WERI-Rb-1 (cell line): ENCODE data around the gene MAP2K2.

ENCODE experiments used
- DNase-seq: peaks from one replicate; pipeline ENCODE4 v3.0.0-alpha.2; 2020
- H3K27ac ChIP-seq: fragments of 250-450 bp; sonication (Bioruptor Pico); 2 replicates; pipeline ENCODE4 v1.5.1; 2020; ENCODE audit warnings: mild to moderate bottlenecking, moderate library complexity
- H3K27me3 ChIP-seq: fragments of 250-450 bp; sonication (Bioruptor Pico); 2 replicates; pipeline ENCODE4 v1.5.1; 2021; ENCODE audit warnings: mild to moderate bottlenecking, low read depth, moderate library complexity; ENCODE audit not compliant: insufficient read depth, severe bottlenecking
- H3K36me3 ChIP-seq: fragments of 250-450 bp; sonication (Bioruptor Pico); 2 replicates; pipeline ENCODE4 v1.5.1; 2020; ENCODE audit warnings: mild to moderate bottlenecking, moderate library complexity
- H3K4me3 ChIP-seq: 2 replicates; pipeline ENCODE4 v1.5.1; 2011; ENCODE audit warnings: low read depth, mild to moderate bottlenecking, control low read depth, low read length
- H3K9me3 ChIP-seq: fragments of 250-450 bp; sonication (Bioruptor Pico); 2 replicates; pipeline ENCODE4 v1.5.1; 2021; ENCODE audit warnings: mild to moderate bottlenecking, moderate library complexity; ENCODE audit not compliant: severe bottlenecking
- TF ChIP-seq, protein P1 (sequence below): IDR thresholded peaks from 2 replicates; pipeline ENCODE4 v1.5.1; 2011; ENCODE audit warnings: low read depth, mild to moderate bottlenecking, control low read depth, inconsistent platforms, low read length

Gene MAP2K2

GRCh38 chr19:4093643-4094175 lies 30.2 kb downstream of the MAP2K2 start:
- Histone ChIP-seq H3K27ac (no peak overlapping the region), H3K9me3 (no peaks in the 10 kb centered on the region), H3K4me3 (no peak overlapping the region), H3K27me3 (no peaks in the 10 kb centered on the region), H3K36me3 (peaks cover 60% of the 10 kb centered on the region)
- TF ChIP-seq, protein P1, sequence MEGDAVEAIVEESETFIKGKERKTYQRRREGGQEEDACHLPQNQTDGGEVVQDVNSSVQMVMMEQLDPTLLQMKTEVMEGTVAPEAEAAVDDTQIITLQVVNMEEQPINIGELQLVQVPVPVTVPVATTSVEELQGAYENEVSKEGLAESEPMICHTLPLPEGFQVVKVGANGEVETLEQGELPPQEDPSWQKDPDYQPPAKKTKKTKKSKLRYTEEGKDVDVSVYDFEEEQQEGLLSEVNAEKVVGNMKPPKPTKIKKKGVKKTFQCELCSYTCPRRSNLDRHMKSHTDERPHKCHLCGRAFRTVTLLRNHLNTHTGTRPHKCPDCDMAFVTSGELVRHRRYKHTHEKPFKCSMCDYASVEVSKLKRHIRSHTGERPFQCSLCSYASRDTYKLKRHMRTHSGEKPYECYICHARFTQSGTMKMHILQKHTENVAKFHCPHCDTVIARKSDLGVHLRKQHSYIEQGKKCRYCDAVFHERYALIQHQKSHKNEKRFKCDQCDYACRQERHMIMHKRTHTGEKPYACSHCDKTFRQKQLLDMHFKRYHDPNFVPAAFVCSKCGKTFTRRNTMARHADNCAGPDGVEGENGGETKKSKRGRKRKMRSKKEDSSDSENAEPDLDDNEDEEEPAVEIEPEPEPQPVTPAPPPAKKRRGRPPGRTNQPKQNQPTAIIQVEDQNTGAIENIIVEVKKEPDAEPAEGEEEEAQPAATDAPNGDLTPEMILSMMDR, result no peak
- no peak for DNase-seq

DNA sequence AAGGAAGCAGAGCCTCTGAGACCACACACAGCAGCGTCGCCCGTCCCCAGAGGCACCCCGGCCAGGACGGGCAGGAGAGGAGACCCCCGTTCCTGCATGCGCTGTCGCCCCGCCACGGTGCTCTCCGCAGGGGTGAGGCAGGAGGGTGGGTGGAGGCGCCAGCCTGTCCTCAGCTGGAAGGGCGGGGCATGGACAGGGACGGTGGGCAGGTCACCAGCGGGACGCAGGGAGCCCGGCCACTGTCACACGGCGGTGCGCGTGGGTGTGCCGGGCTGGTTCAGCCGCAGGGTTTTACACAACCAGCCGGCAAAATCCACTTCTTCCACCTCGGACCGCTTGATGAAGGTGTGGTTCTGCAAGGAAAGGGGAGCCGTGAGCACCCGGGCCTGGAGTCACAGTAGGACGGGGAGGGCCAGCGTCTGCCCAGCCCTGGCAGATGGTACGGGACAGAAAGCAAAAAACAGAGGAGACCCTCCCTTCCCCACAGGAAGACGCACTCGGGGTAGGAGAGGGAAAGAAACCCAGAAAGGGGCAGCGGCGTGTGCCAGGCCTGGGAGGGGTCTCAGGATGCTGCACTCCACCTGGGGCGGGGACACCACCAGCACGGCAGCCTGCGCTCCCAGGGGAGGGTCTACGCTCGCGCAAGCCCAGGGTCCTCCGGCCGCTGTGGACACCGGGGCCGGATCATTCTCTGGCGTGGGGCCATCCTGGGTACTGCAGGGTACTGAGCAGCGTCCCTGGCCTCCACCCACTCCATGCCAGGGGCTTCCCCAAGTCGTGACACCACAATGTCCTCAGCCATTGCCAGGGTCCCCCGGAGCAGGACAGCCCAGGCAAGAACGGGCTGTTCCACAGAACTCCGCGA lies 33.3 kb downstream of the MAP2K2 start:
- H3K27me3 ChIP-seq, result no peaks in the 10 kb centered on the region
- TF ChIP-seq, protein P1, result no peak
- no peak for DNase-seq
- no peak overlapping the region for H3K4me3 ChIP-seq
- peaks cover 46% of the 10 kb centered on the region for H3K36me3 ChIP-seq
- no peak overlapping the region for H3K27ac ChIP-seq
- H3K9me3 ChIP-seq, result no peaks in the 10 kb centered on the region

- peaks cover 39% of the 10 kb centered on the region for H3K36me3 ChIP-seq
- no peaks in the 10 kb centered on the region for H3K27me3 ChIP-seq
- H3K27ac ChIP-seq, result no peak overlapping the region
- DNase-seq, result no peak
- H3K9me3 ChIP-seq, result no peaks in the 10 kb centered on the region
- H3K4me3 ChIP-seq, result no peak overlapping the region
- TF ChIP-seq, protein P1, result no peak
These were observed 34.0 kb downstream of the MAP2K2 start for GRCh38 chr19:4089946-4090345.

DNA sequence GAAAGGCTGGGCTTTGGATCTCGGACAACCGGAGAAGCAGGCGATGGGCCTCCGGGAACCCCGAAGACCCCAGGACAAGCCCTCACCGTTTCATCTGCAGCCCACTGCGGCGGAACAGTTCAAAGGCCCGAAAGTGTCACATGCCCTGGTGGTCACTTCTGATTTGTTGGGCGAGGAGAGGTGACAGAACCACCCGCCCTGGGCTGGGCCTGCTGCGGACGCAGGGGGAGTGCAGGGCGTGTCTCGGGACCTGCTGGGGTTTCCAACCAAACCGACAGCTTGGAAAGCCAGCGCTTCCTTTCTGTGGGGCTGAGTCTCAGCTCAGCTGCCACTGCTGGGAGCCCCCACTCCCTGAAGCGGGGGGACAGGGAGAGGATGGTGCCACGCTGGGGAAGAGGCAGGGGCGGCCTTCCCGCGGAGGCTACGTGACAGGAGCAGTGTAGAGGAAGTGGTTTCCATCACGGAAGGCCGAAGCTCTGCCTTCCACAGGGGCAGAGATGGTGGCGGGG lies 34.5 kb downstream of the MAP2K2 start:
- Histone ChIP-seq H3K9me3 (no peaks in the 10 kb centered on the region), H3K27ac (no peak overlapping the region), H3K4me3 (no peak overlapping the region), H3K36me3 (peaks cover 34% of the 10 kb centered on the region), H3K27me3 (no peaks in the 10 kb centered on the region)
- DNase-seq, result no peak
- TF ChIP-seq, protein P1, result no peak

GRCh38 chr19:4088975-4089374 lies 34.9 kb downstream of the MAP2K2 start:
- Histone ChIP-seq H3K27me3 (no peaks in the 10 kb centered on the region), H3K9me3 (no peaks in the 10 kb centered on the region), H3K27ac (no peak overlapping the region), H3K4me3 (no peak overlapping the region), H3K36me3 (peaks cover 30% of the 10 kb centered on the region)
- TF ChIP-seq, protein P1, result no peak
- DNase-seq, result no peak
